Measurements from ENCODE around the gene TIMM13. TPM values are rescaled to one million over a fixed set of nuclear protein-coding genes. Genes with fewer than 3 reads are reported as not detected.

The TIMM13 gene
- polyA plus RNA-seq, 4 donors: 62.6 to 125 (median 71.4) TPM

DNA sequence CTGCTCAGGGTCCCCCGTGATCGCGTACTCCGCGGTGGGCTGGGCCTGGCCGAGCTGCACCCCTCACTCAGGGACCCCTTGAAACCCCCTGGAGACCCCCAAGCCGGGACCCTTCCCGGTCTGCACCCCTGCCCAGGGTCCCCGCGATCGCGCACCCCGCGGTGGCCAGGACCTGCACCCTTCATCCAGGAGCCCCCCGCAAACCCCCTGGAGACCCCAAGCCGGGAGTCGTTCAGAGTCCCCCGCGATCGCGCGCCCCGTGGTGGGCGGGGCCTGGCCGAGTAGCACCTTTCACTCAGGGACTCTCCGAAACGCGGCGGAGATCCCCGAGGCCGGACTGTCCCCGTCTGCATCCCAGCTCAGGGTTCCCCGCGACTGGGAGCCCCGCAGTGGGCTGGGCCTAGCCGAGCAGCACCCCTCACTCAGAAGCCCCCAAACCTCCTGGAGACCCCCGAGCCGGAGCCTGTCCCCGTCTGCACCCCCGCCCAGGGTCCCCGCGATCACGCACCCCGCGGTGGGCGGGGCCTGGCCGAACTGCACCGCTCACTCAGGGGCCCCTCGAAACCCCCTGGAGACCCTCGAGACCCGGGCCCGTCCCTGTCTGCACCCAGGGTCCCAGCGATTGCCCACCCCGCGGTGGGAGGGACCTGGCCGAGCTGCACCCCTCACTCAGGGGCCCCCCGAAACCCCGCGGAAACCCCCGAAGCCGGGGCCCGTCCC lies 28.6 kb upstream of the TIMM13 start:
- no peak for DNase-seq (ENCODE audit: low read depth in 4 of 4, low spot score in 3 of 4)

DNA sequence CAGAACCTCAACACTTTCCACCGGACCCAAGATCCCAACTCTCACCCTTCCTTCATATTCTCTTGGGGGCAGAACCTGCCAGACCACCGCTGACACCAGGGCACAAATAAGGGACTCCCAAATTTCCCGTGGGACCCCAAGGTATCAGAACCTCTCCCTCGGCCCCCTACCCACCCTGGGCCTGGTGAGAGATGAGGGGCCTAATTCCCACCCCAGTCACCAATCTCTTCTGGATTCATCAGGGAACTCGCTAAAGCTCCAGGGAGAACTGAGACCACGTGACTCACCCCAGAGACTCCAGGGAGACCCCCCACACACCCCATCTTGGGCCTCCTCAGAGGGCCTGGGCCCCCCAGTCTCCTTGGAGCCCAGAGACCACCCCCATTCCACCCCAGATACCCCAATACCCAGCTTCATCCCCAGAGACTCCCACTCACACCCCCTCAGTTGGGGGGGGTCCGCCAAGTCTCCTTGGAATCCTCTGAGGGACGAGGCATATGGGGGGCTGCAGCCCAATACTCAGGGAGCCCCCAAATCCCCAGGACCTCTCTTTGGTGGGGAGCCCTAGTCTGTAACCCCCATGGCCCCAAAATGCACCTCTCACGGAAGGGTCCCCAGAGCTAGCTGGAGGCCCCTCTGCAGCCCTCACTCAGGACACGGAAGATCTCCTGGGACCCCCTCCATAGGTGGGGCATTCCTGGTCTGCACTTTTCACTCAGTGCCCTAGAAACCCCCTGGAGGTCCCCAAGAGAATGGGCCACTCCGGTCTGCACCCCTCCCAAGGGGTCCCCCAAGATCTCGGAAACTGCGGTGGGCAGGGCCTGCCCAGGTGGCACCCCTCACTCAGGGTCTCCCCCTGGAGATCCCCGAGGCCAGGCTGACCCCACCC lies 27.8 kb upstream of the TIMM13 start:
- no peak for DNase-seq (ENCODE audit: low read depth in 4 of 4, low spot score in 3 of 4)

DNA sequence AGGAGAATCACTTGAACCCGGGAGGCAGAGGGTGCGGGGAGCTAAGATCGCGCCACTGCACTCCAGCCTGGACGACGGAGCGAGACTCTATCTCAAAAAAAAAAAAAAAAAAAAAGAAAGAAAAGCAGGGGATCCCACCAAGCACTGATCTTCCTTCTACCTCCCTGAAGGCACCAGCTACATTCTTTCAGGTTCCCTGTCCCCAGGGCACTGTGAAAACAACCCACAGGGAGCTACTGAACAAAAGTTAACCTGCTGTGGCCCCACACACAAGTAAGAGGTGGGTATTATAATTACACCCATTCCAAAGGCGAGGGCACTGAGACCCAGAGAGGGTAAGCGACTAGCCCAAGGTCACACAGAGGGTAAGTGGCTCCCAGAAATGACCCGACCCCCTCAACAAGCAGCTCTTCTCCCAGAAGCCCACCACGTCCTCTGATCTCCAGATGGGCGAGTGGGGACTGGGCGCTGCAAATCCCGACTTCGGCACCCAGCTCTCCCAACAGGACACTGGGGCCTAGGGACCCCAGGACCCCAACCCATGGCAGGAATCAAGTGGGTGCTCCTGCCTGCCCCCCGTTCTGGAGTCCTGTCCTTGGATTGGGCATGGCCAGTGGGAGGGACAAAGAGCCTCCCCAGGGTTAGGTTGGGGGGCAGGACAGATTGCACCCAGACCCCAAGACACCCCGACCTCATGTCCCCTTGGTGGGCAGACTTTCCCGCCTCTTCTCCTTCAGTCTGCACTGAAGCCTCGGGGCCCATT lies 27.0 kb upstream of the TIMM13 start:
- no peak for DNase-seq (ENCODE audit: low read depth in 4 of 4, low spot score in 3 of 4)

DNA sequence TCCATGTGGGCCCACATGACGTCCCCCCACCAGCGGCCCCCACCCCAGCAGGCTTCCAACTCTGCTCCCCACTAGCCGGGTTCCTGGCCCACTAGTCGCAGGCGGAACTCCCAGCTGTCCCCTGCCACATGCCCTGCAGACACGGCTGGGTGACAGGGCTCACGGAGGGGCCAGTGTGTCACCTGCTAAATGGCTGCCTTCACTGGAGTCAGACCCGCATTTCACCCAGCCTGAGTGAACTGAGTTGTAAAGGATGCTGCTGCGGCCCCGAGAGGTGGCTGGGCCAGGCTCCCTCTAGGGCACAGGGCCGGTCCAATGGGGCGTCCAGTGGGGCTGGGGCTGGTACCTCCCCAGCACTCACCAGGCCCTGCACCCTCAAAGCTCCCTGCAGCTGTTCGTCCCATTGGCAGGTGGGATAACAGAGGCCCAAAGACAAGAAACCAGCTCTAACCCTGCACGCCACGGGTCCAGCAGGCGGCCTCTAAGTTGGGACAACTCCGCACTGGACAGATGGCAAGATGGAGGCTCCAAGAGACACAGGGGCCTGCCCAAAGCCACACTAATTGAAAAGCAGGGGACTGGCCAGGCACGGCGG lies 26.1 kb upstream of the TIMM13 start:
- no peak for DNase-seq (ENCODE audit: low read depth in 4 of 4, low spot score in 3 of 4)

DNA sequence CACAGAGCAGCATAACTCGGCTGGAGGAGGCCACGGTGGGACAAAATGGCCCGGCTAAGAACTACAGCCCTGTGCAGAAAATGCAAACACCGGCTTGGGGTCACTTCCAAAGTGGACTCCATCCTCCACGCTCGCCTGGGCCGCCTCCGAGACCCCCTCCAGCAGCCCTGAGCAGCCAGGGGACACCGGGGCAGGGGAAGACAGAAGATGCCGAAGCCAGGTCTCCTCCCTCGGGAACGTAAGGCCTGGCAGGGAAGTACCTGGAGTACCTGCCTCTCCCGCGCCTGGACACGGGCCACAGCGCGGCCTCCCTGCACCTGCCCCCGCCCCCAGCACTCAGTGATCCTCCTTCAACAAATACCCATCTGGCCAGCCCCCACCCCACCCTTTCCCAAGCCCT lies 24.4 kb upstream of the TIMM13 start:
- no peak for DNase-seq (ENCODE audit: low read depth in 4 of 4, low spot score in 3 of 4)

DNA sequence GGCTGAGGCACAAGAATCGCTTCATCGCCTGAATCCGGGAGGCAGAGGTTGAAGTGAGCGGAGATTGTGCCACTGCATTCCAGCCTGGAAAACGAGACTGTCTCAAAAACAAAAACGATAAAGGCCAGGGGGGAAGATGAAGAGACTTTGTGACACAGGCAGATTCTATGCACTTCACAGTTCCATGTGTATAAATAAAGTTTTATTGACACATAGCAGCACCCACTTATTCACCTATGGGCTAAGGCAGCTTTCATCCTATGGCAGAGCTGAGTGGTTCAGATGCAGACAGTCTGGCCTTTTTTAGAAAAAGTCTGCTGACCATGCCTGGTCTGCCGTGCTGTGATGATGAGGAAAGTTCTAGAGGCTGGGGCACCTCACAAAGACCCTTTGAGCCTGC lies 23.8 kb upstream of the TIMM13 start:
- no peak for DNase-seq (ENCODE audit: low read depth in 4 of 4, low spot score in 3 of 4)

DNA sequence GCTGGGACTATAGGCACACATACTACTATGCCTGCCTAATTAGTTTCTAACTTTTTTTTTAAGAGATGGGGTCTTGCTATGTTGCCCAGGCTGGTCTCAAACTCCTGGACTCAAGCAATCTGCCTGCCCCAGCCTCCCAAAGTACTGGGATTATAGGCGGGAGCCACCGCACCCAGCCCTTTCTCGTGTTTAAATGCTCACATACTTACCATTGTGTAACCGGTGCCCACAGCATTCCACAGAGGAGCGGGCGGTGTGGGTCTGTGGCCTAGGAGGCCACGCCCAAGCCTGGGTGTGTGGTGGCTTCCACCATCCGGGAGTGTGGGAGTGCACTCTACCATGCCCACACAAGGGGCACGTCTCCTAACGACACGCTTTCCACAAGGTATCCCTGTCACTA lies 21.6 kb upstream of the TIMM13 start:
- DNase-seq (ENCODE audit: low read depth in 4 of 4, low spot score in 3 of 4): no peak

DNA sequence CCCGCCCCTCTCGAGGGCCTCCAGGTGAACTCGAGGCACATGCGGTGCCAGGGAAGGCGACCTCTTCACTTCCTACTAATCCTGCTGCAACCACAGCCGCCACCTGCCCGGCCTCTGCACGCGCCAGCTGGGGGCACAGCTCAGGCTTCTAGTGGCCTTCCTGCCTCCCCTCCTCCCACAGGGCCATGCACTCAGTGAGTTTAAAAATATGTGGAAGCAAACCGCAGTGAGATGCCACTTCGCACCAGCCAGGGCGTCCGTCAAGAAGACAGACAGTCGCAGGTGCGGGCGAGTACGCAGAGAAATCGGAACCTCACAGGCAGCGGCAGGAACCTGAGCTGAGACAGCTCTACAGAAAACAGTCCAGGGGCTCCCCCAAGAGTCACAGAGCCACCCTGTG lies 19.0 kb upstream of the TIMM13 start:
- no peak for DNase-seq (ENCODE audit: low read depth in 4 of 4, low spot score in 3 of 4)

DNA sequence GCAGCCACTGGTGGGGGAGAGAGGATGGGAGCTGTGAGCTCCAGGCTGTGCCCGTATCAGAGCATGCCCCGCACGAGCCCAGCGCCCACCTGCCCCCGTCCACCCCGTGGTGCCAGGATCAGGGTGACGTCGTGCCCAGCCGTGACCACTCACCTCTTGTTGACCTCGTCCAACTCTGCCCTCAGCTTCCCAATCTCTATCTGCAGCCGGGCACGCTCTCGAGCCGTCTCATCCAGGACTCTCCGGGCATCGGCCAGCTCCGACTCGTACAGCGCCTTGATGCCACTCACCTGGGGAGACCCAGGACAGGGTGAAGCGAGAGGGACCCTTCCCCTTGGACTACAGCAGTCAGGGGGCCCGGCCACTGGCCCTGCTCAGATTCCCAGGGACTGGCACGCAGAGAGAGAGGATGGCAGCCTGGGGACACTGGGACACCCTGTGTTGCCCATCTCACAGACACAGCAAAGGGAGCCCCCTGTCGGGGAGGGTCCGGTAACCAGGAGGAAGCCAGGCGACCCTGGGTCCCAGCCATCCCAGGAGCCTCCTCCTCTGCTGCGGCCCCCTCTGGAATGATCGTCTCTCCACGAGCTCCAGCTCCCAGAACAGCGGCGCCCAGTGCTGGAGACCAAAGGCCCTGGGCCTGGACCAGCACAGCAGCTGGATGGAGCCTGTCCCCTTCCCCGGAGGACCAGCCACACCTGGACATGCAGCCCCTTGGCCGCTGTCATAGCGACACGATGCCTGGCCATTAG lies 17.0 kb upstream of the TIMM13 start:
- no peak for DNase-seq (ENCODE audit: low read depth in 4 of 4, low spot score in 3 of 4)

DNA sequence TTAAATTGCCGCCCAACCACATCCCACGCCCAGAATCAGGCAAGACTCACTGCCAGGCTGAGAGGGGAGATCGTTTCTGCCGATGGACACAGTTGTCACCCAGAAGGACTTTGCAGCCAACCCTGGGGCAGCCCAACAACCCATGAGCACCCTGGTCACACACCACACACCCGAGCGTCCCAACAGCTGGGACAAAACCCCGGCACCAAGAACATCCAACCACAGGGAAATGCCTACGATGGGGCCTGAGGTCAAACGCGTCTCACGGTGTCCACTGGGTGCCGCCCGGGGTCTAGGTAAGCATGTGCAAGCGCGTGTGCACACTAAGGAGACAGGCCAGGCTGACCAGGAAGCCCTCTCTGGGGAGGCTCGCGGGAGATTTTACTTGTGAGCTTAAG lies 16.4 kb upstream of the TIMM13 start:
- DNase-seq (ENCODE audit: low read depth in 4 of 4, low spot score in 3 of 4): no peak

DNA sequence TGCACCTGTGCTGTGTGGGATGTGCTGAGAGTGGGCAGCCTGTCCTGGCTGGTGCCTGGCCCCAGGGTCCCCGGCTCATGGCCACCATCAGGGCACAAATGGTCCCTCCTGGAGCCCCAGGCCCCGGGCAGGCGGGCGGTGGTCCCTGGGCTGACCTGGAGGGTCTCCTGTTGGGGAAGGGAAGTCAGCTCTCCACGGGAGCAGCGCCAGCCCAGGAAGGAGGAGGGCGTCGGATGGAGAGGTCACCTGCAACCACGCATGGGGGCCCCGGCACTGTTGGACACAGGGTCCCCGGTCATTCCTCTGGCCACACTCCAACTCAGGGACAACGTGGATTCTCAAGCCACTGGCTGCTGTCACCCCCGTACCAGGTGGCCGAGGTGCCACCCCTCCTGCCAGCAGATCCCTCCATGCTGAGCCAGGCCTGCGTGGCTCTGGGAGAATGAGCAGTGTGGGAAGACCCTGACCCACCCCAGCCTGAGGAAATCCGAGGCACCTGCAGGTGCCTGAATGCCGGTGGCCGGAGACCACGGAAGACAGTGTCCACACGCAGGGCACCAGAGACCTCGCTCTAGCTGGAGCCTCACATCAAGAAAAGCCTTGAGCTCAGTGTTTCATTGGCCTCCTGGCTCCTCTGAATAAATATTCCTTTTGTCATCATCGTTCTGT lies 15.9 kb upstream of the TIMM13 start:
- DNase-seq (ENCODE audit: low read depth in 4 of 4, low spot score in 3 of 4): no peak

DNA sequence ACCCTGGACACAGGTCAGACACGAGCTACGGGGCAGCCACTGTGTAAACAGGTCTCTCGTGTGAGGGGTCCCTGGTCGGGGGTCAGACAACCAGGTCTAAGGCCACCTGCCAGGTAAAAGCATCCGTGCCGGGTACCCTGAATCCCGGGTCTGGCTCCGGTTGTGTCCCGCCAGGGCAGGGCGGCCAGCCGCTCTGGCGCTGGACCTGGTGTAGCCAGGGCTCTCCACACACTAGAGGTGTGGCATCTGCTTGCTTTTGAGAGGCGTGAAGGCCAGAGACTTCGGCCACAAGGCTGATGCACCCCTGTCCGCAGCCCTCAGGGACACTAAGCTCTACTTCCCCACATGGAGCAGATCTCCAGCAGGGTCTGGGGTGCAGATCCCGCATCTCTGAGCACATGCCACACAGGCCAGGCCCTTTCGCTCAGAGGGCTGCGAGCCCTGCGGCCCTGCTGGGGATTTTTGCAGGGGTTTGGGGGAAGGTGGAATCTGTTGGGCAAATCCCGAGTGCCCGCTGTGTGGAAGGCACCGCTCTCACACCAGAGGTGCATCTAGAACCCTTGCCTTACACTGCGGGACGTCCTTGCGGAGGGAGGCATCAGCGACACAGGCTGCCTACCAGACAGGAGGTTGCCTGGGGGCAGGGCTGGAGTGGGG lies 13.8 kb upstream of the TIMM13 start:
- DNase-seq (ENCODE audit: low read depth in 4 of 4, low spot score in 3 of 4): no peak

DNA sequence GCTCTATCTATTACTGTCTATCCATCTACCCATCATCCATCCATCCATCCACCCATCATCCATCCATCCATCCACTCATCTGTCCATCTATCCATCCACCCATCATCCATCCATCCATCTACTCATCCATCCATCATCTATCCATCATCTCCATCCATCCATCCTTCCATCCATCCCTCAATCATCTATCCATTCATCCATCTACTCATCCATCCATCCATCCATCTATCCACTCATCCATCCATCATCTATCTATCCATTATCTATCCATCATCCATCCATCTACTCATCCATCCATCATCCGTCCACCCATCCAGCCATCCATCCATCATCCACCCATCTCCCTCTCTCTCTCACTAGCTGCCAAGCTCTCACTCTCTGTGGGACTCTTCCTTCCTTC lies 13.1 kb upstream of the TIMM13 start:
- no peak for DNase-seq (ENCODE audit: low read depth in 4 of 4, low spot score in 3 of 4)

DNA sequence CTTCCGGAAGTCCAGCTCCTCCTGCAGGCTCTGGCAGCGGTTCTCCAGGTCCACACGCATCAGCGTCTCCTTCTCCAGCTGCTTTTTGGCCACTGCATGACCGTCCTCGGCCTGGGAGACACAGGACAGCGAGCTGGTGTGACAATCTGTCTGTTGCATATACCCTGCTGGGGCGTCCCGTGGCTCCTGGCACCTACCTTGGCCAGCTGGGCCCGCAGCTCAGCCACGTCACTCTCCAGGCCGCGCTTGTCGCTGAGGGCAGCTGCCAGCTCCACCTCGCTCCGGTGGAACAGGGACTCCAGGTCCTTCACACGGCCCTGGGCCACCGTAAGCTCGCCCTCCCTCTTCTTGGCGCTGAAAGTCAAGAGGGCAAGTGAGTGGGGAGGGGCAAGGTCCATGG lies 10.8 kb upstream of the TIMM13 start:
- no peak for DNase-seq (ENCODE audit: low read depth in 4 of 4, low spot score in 3 of 4)

DNA sequence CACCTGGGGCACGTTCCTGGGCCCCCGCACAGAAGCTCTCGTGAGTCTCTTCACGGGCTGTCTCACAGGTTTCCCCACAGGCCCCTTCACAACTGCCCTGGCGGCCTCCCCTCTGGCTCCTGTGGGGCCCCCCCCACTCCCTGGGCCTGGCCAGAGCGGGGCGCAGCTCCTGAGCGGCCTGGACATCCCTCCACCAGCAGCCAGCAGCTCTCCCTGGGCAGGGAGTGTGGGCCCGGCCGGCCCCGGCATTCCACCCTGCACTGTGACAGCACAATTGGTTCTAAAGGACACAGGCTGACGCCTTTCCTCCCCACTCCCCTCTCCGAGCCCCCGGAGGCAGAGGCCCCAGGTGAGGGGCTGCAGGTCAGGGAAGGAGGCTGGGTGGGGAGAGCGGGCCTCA lies 9.5 kb upstream of the TIMM13 start:
- DNase-seq (ENCODE audit: low read depth in 4 of 4, low spot score in 3 of 4): no peak

DNA sequence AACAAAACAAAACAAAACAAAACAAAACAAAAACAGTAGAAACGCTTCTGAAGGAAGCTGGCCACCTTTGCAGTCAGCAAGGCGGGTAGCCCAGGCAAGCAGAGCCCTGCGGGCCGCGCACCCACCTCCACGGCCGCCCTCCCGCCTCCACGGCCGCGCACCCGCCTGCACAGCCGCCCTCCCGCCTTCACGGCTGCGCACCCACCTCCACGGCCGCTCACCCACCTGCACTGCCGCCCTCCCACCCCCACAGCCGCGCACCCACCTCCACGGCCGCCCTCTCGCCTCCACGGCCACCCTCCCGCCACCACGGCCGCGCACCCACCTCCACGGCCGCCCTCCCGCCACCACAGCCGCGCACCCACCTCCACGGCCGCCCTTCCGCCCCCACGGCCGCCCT lies 9.0 kb upstream of the TIMM13 start:
- DNase-seq (ENCODE audit: low read depth in 4 of 4, low spot score in 3 of 4): no peak

DNA sequence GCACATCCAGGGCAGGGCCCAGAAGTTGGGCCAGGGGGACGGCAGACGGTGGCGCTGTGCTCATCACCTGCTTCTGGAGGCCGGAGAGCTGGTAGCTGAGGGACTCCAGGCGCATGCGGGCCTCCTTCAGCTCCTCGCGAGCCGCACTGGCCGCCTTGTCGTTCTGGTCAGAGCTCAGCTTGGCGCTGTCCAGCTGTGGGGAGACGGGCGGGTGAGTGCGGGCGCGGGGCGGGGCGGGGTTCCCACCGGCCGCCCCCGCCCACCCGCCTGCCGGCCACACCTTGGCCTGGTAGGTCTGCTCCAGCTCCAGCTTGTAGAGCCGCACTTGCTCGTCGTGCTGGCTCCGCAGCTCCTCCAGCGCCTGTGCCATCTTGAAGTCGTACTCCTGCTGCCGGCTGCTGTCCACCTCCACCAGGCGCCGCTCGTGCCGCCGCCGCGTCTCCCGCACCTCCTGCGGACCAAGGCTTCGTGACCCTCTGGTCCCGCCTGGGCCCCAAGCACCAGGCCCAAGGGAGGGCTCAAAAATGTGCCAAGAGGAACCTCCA lies 7.4 kb upstream of the TIMM13 start:
- no peak for DNase-seq (ENCODE audit: low read depth in 4 of 4, low spot score in 3 of 4)

DNA sequence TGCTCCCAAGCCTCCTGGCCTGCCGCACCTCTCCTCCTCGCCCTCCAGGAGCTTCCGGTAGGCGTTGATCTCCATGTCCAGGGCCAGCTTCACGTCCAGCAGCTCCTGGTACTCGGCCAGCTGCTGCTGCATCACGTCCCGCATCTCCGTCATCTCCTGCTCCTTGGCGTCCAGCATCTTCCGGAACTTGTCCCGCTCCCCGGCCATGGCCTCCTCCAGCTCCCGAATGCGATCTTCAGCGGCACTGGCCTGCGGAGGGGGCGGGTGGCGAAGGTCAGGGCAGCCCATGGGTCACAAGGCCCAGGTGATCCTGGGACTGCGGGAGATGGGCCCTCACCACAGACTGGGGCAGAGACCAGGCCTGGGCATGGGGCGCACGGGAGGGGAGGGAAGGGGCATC lies 6.9 kb upstream of the TIMM13 start:
- no peak for DNase-seq (ENCODE audit: low read depth in 4 of 4, low spot score in 3 of 4)

DNA sequence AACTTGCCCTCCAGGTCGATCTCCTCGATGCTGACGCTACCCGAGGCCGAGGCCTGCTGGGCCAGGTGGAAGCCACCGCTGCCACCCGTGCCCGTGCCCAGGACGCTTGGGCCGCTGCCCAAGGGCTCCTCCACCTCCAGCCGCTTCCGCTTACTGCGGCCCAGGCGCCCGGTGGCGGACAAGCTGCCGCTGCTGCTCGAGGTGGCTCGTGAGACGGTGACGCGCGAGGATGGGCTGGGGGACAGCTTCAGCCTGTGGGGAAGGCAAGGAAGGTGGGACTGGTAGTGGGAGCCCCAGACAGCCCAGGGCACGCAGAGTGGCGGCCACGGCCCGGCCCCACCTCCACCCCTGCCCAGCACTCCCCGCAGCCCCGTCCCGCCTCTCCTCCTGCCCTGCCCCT lies 6.5 kb upstream of the TIMM13 start:
- DNase-seq (ENCODE audit: low read depth in 4 of 4, low spot score in 3 of 4): no peak

Measured in right renal pelvis (tissue), 4 donors.